SK-N-SH (cell line): ENCODE data around the gene VMP1. TPM values are rescaled to one million over a fixed set of nuclear protein-coding genes. Genes with fewer than 3 reads are reported as not detected.

ENCODE experiments used
- CTCF ChIA-PET: fragments of 300-600, 350-600 bp; formaldehyde crosslinking; extraction: SDS; loops from one replicate; lab custom pipeline; 2021; lab: Yijun Ruan, JAX
- POLR2A ChIA-PET: fragments of 350-600 bp; sonication (Branson Sonifier 250); formaldehyde crosslinking; extraction: SDS; loops from one replicate; lab custom pipeline; 2020; ENCODE audit warnings: antibody characterized with exemption, inconsistent platforms; lab: Yijun Ruan, JAX
- DNase-seq: peaks from one replicate; pipeline ENCODE4 v3.0.0; 2012
- H2AFZ ChIP-seq: fragments of 200-600 bp; sonication (generic); 2 replicates; pipeline ENCODE4 v1.8.1; 2016; ENCODE audit warnings: antibody characterized with exemption, mild to moderate bottlenecking, low read depth
- H3F3A ChIP-seq: fragments of 200-600 bp; sonication (generic); replicated peaks from 2 replicates; pipeline ENCODE3; 2016; ENCODE audit warnings: antibody characterized with exemption, mild to moderate bottlenecking; ENCODE audit not compliant: insufficient read depth
- H3K27ac ChIP-seq, 2 experiments: fragments of 200-500 bp in 1 of 2; fragments of 200-600 bp in 1 of 2; sonication (Bioruptor generic) in 1 of 2; sonication (generic), shearing (Covaris generic) in 1 of 2; 2 replicates each; pipeline versions ENCODE4 v1.5.1 to v1.6.1; 2014 to 2016; ENCODE audit warnings: low read depth in 2 of 2, inconsistent platforms in 1 of 2, low read length in 1 of 2, mild to moderate bottlenecking in 1 of 2, mixed read lengths in 1 of 2
- H3K27me3 ChIP-seq: fragments of 200-600 bp; sonication (generic), shearing (Covaris generic); 2 replicates; pipeline ENCODE4 v1.6.1; 2016; ENCODE audit warnings: mixed run types; ENCODE audit not compliant: insufficient read depth
- H3K36me3 ChIP-seq, 2 experiments: fragments of 200-500 bp in 1 of 2; fragments of 200-600 bp in 1 of 2; sonication (Bioruptor generic) in 1 of 2; sonication (generic) in 1 of 2; replicated peaks in 1 of 2; 2 replicates each; pipeline versions ENCODE3 to v1.5.1; 2014 to 2016; ENCODE audit warnings: low read length in 1 of 2, mild to moderate bottlenecking in 1 of 2; ENCODE audit not compliant: insufficient read depth in 2 of 2, control insufficient read depth in 1 of 2
- H3K4me1 ChIP-seq, 2 experiments: fragments of 200-500 bp in 1 of 2; fragments of 200-600 bp in 1 of 2; sonication (Bioruptor generic) in 1 of 2; sonication (generic), shearing (Covaris generic) in 1 of 2; 2 replicates each; pipeline versions ENCODE4 v1.5.1 to v1.6.1; 2014 to 2016; ENCODE audit warnings: low read depth in 1 of 2, low read length in 1 of 2, mixed run types in 1 of 2; ENCODE audit not compliant: insufficient read depth in 2 of 2, control insufficient read depth in 1 of 2
- H3K4me2 ChIP-seq: fragments of 200-600 bp; sonication (generic), shearing (Covaris generic); 2 replicates; pipeline ENCODE4 v1.6.1; 2017; ENCODE audit warnings: mixed run types
- H3K4me3 ChIP-seq, 2 experiments: fragments of 200-500 bp in 1 of 2; fragments of 200-600 bp in 1 of 2; sonication (Bioruptor generic) in 1 of 2; sonication (generic), shearing (Covaris generic) in 1 of 2; 2 replicates each; pipeline versions ENCODE4 v1.5.1 to v1.8.1; 2014 to 2016; ENCODE audit warnings: low read depth in 2 of 2, inconsistent platforms in 1 of 2, low read length in 1 of 2, mild to moderate bottlenecking in 1 of 2, mixed read lengths in 1 of 2, moderate library complexity in 1 of 2
- H3K79me2 ChIP-seq: fragments of 200-600 bp; sonication (generic); 2 replicates; pipeline ENCODE4 v1.8.1; 2017; ENCODE audit warnings: mild to moderate bottlenecking; ENCODE audit not compliant: insufficient read depth
- H3K9ac ChIP-seq: fragments of 200-600 bp; sonication (generic); 2 replicates; pipeline ENCODE4 v1.6.1; 2017; ENCODE audit warnings: mixed run types
- H3K9me2 ChIP-seq: fragments of 200-600 bp; sonication (generic); 2 replicates; pipeline ENCODE4 v1.6.1; 2017; ENCODE audit warnings: mixed run types
- H3K9me3 ChIP-seq: fragments of 200-600 bp; sonication (generic); 2 replicates; pipeline ENCODE4 v1.6.1; 2017; ENCODE audit warnings: mixed run types, mild to moderate bottlenecking, moderate library complexity
- H4K20me1 ChIP-seq: fragments of 200-600 bp; sonication (generic); 2 replicates; pipeline ENCODE4 v1.6.1; 2017; ENCODE audit warnings: mild to moderate bottlenecking, mixed run types; ENCODE audit not compliant: insufficient read depth
- EZH2phosphoT487 ChIP-seq: fragments of 200-600 bp; sonication (generic); IDR thresholded peaks from 2 replicates; pipeline ENCODE4 v1.6.1; 2017; ENCODE audit warnings: low read depth, mixed run types, mild to moderate bottlenecking, antibody characterized with exemption, moderate library complexity, borderline replicate concordance
- PBX3 ChIP-seq: IDR thresholded peaks from 2 replicates; pipeline ENCODE4; 2012
- RCOR1 ChIP-seq: fragments of 150-350 bp; IDR thresholded peaks from 2 replicates; pipeline ENCODE4 v1.6.1; 2017; ENCODE audit warnings: antibody characterized with exemption, low read length
- RXRA ChIP-seq: IDR thresholded peaks from 2 replicates; pipeline ENCODE4 v1.4.0; 2012; ENCODE audit warnings: low read depth, mild to moderate bottlenecking, borderline replicate concordance
- TEAD4 ChIP-seq: IDR thresholded peaks from 2 replicates; pipeline ENCODE4 v1.4.0; 2012; ENCODE audit warnings: mild to moderate bottlenecking, borderline replicate concordance; ENCODE audit not compliant: insufficient read depth
- USF1 ChIP-seq: IDR thresholded peaks from 2 replicates; pipeline ENCODE4 v1.4.0; 2012; ENCODE audit warnings: low read depth, borderline replicate concordance
- WGBS: methylation state at CpG from one replicate; pipeline ENCODE4 v1.1.6; 2017; ENCODE audit warnings: low lambda C conversion rate; 5-methylcytosine and 5-hydroxymethylcytosine counted together
- polyA plus RNA-seq, 3 experiments: library from polyadenylated mRNA; depleted of rRNA; stranded (reverse); fragments of >200 nt; gene quantifications; 2 replicates each; pipeline ENCODE4 v1.2.3, GENCODE V29; 2012
- small RNA-seq, 7 experiments: library from RNA; depleted of rRNA; stranded (forward); fragments of <200 nt; gene quantifications; one replicate each; pipeline ENCODE3, GENCODE V24; 2012
- TF ChIP-seq, protein P1 (sequence below): IDR thresholded peaks from 2 replicates; pipeline ENCODE4 v1.4.0; 2012; ENCODE audit warnings: low read depth

Gene VMP1
- polyA plus RNA-seq, 1 of the 3 experiments (the other 2 are of a cell fraction), result 169 TPM

DNA sequence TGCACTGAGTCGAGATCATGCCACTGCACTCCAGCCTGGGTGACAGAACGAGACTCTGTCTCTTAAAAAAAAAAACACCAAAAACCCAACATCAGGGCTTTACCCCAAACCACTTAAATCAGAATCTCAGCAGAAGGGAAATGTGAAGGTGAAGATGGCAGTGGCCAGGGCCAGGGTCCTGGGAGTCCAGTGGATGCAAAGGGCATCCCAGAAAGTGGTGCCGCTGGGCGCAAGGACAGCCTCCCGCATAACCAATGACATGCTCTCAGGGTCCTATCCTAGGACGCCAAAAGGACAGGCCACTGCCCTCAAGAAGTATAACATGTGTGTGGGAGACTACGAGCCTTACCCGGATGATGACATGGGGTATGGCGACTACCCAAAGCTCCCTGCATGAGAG is 177.4 kb downstream of the VMP1 start (continued):
- TF ChIP-seq USF1 (no peak), RCOR1 (no peak), RXRA (no peak), TEAD4 (no peak)
- TF ChIP-seq, protein P1, sequence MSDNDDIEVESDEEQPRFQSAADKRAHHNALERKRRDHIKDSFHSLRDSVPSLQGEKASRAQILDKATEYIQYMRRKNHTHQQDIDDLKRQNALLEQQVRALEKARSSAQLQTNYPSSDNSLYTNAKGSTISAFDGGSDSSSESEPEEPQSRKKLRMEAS, result no peak

- Histone ChIP-seq H4K20me1 (no peaks in the 10 kb centered on the region), H3K4me1 (no peaks in the 10 kb centered on the region; a peak in 2 of 4 replicates), H3K4me2 (no peak overlapping the region), H3K79me2 (peaks cover 31% of the 10 kb centered on the region), H3K9me3 (no peaks in the 10 kb centered on the region), H3K4me3 (no peak overlapping the region), H3K27me3 (no peaks in the 10 kb centered on the region), H3K36me3 (peaks cover 0 to 28% of the 10 kb centered on the region in 2 experiments), H3K9me2 (no peaks in the 10 kb centered on the region), H3K9ac (no peak overlapping the region), H3F3A (peaks cover 15% of the 10 kb centered on the region), H2AFZ (no peak overlapping the region), H3K27ac (no peak overlapping the region)
- 97% methylated on average over 8 of the region's 8 CpGs for WGBS
- CTCF ChIA-PET, result interaction anchor here (1.2 to 1.3 kb wide), 2 partner anchors 134 to 141 kb away, joined by 3 to 4 read pairs; no protein-coding TSS in a partner anchor
- DNase-seq, result no peak
- POLR2A ChIA-PET, result no interaction called here
- TF ChIP-seq, protein P1, result no peak
- TF ChIP-seq EZH2phosphoT487, result no peak
Measured at GRCh38 chr17:59888145-59888750, 180.8 kb downstream of the VMP1 start.

- H3K36me3 ChIP-seq, result peaks cover 0 to 8% of the 10 kb centered on the region in 2 experiments
- H3K4me1 ChIP-seq, result peaks cover 3 to 7% of the 10 kb centered on the region in 2 experiments; a peak in 3 of 4 replicates
- H3K9ac ChIP-seq, result no peak overlapping the region
- H3K27me3 ChIP-seq, result no peaks in the 10 kb centered on the region
- 0 out of 2 replicates have a peak, but pooled peaks have one; percentile 6 for TF ChIP-seq PBX3
- TF ChIP-seq, protein P1, result no peak
- H4K20me1 ChIP-seq, result peaks cover 8% of the 10 kb centered on the region; the same call in 1 of the 2 replicates
- no peak overlapping the region for H3K4me3 ChIP-seq
- no peak overlapping the region for H2AFZ ChIP-seq
- ChIA-PET POLR2A (interaction anchor here (1.0 kb wide), 1 partner anchor 8 kb away, joined by 4 read pairs; no protein-coding TSS in a partner anchor), CTCF (interaction anchor here (1.7 kb wide), 1 partner anchor 32 kb away, joined by 6 read pairs; no protein-coding TSS in a partner anchor)
- DNase-seq, result no peak
- peaks cover 15% of the 10 kb centered on the region for H3F3A ChIP-seq
- H3K27ac ChIP-seq, result peak overlapping the region in 1 of 2 experiments; percentile 36; a peak in 2 of 4 replicates
- H3K9me3 ChIP-seq, result no peaks in the 10 kb centered on the region
- no peak overlapping the region for H3K4me2 ChIP-seq
- H3K9me2 ChIP-seq, result no peaks in the 10 kb centered on the region
- WGBS, result 95% methylated on average over 2 of the region's 2 CpGs
- H3K79me2 ChIP-seq, result peaks cover 55% of the 10 kb centered on the region
Measured at GRCh38 chr17:59890720-59891119, 183.3 kb downstream of the VMP1 start.

Small RNAs within 50 kb of the gene (small RNA-seq; reads per million reads assigned to genes)
- gene AC040904.1 (0 reads per million in 7 experiments), gene RNU6-450P (0 reads per million in 7 experiments)

Other genes starting within 250 kb of the VMP1 start
- gene DHX40, start 142.0 kb upstream of the VMP1 start, polyA plus RNA-seq (2012; rRNA removed), result 33.8 and 45.5 TPM in 2 replicates
- 160 and 217 TPM in 2 replicates for gene CLTC, start 87.8 kb upstream of the VMP1 start, polyA plus RNA-seq (2012; rRNA removed)
- gene PTRH2, start 224 bp upstream of the VMP1 start, polyA plus RNA-seq (2012; rRNA removed), result 101 and 140 TPM in 2 replicates
- gene TUBD1, start 185.3 kb downstream of the VMP1 start, polyA plus RNA-seq (2012; rRNA removed), result 3.2 and 5.4 TPM in 2 replicates
- gene RPS6KB1, start 185.5 kb downstream of the VMP1 start, polyA plus RNA-seq (2012; rRNA removed), result 10.0 and 13.4 TPM in 2 replicates